GM12872 (cell line): ENCODE data around the gene FRMD4A.

Source experiments
- TF ChIP-seq, protein P1 (sequence below): IDR thresholded peaks from 3 replicates; pipeline ENCODE4 v1.5.1; 2011; ENCODE audit warnings: low read depth, mild to moderate bottlenecking, low read length, moderate library complexity; ENCODE audit not compliant: insufficient read depth

Gene FRMD4A

GRCh38 chr10:13882119-13882711 lies 448.5 kb downstream of the FRMD4A start:
- TF ChIP-seq, protein P1, sequence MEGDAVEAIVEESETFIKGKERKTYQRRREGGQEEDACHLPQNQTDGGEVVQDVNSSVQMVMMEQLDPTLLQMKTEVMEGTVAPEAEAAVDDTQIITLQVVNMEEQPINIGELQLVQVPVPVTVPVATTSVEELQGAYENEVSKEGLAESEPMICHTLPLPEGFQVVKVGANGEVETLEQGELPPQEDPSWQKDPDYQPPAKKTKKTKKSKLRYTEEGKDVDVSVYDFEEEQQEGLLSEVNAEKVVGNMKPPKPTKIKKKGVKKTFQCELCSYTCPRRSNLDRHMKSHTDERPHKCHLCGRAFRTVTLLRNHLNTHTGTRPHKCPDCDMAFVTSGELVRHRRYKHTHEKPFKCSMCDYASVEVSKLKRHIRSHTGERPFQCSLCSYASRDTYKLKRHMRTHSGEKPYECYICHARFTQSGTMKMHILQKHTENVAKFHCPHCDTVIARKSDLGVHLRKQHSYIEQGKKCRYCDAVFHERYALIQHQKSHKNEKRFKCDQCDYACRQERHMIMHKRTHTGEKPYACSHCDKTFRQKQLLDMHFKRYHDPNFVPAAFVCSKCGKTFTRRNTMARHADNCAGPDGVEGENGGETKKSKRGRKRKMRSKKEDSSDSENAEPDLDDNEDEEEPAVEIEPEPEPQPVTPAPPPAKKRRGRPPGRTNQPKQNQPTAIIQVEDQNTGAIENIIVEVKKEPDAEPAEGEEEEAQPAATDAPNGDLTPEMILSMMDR, result no peak

- TF ChIP-seq, protein P1, result no peak
Measured at GRCh38 chr10:13880760-13881159, 450.0 kb downstream of the FRMD4A start.

GRCh38 chr10:13877154-13877909 lies 453.4 kb downstream of the FRMD4A start:
- TF ChIP-seq, protein P1, result no peak

- TF ChIP-seq, protein P1, result no peak
Measured at GRCh38 chr10:13873196-13873595, 457.5 kb downstream of the FRMD4A start.

DNA sequence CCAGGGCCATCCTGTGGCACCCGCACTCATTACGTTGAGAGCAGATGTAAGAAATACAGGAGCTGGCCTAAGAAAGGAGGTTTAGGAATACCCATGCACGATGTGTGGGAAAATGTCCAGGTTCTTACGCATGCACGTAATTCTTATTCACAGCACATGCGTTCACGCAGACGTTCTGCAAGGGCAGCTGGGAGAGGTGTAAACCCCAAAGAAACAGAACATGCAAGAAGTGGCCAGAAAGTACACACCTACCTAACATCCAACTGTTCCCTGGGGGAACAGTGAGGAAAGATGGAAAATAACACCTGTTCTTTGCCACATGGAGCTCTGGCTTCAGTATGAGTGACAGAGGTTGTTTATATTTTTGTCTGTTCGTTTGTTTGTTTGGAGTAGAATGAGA lies 458.3 kb downstream of the FRMD4A start:
- TF ChIP-seq, protein P1, result no peak

GRCh38 chr10:13871776-13872175 lies 458.9 kb downstream of the FRMD4A start:
- TF ChIP-seq, protein P1, result no peak

DNA sequence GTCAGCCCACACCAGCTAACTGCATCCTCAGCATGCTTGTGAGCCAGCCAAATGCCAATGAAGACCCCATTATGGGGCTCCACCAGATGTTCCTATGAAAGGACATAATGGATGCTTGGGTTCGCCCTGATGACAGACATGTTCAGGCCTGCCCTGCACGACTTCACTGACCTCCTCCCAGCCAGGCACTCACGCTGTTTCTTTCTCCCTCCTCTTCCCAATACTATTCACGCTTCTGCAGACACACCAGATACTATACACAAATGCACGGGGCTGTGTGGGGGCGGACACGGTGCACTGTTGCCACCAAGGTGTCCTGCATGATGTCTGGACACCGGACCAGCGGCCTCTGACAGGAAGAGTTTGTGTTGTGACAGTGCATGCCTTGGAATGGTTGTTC lies 459.7 kb downstream of the FRMD4A start:
- TF ChIP-seq, protein P1, result no peak
